Omental fat pad (tissue), 4 donors: ENCODE data around the gene RNF151. TPM values are rescaled to one million over a fixed set of nuclear protein-coding genes. Genes with fewer than 3 reads are reported as not detected.

ENCODE experiments used
- small RNA-seq: library from RNA; depleted of rRNA; stranded (forward); fragments of <200 nt; gene quantifications from one replicate; pipeline ENCODE3, GENCODE V24; 2016
- total RNA-seq, 4 donors: library from RNA; depleted of rRNA; stranded (reverse); fragments of >200 nt; gene quantifications; one replicate each; pipeline ENCODE4 v1.1.0, GENCODE V29; 2016

Gene RNF151
- total RNA-seq, 4 donors from 2014 or later, result not detected

Small RNAs within 50 kb of the gene (small RNA-seq; reads per million reads assigned to genes)
- gene AC005363.2 (not detected), gene RN7SL219P (not detected), gene SNORA10 (not detected), gene SNORA64 (not detected)

Other genes starting within 250 kb of the RNF151 start
- gene NME3, start 195.3 kb upstream of the RNF151 start, total RNA-seq, result 10 to 100 TPM; 51.4 to 83.2 (median 69.6) TPM
- gene EME2, start 194.0 kb upstream of the RNF151 start, total RNA-seq, result 10 to 100 TPM in 1 of 4 donors, 1 to 10 TPM in 3; 5.9 to 16.2 (median 7.1) TPM
- 10 to 100 TPM; 56.8 to 84.2 (median 78.6) TPM for gene MRPS34, start 193.7 kb upstream of the RNF151 start, total RNA-seq
- 10 to 100 TPM; 39.5 to 88.1 (median 50.7) TPM for gene SPSB3, start 184.3 kb upstream of the RNF151 start, total RNA-seq
- gene NUBP2, start 183.9 kb upstream of the RNF151 start, total RNA-seq, result 10 to 100 TPM; 49.2 to 85.9 (median 60.2) TPM
- gene IGFALS, start 173.2 kb upstream of the RNF151 start, total RNA-seq, result under 1 TPM in 2 of 4 donors, not detected in 2; 0.19 to 0.50 TPM
- gene HAGH, start 140.0 kb upstream of the RNF151 start, total RNA-seq, result 100 to 1,000 TPM in 1 of 4 donors, 10 to 100 TPM in 3; 69.8 to 130 (median 81.5) TPM
- 10 to 100 TPM; 32.3 to 46.3 (median 34.1) TPM for gene FAHD1, start 139.7 kb upstream of the RNF151 start, total RNA-seq
- 1 to 10 TPM in 1 of 4 donors, not detected in 3; 1.7 TPM for gene MEIOB, start 94.7 kb upstream of the RNF151 start, total RNA-seq
- gene HS3ST6, start 48.4 kb upstream of the RNF151 start, total RNA-seq, result not detected
- gene MSRB1, start 23.7 kb upstream of the RNF151 start, total RNA-seq, result 10 to 100 TPM in 3 of 4 donors, 1 to 10 TPM in 1; 9.6 to 64.0 (median 17.1) TPM
- not detected for gene RPL3L, start 12.2 kb upstream of the RNF151 start, total RNA-seq
- 100 to 1,000 TPM; 144 to 240 (median 183) TPM for gene NDUFB10, start 7.3 kb upstream of the RNF151 start, total RNA-seq
- 1,000 to 10,000 TPM; 1,362 to 1,656 (median 1,543) TPM for gene RPS2, start 2.0 kb upstream of the RNF151 start, total RNA-seq
- gene TBL3, start 5.2 kb downstream of the RNF151 start, total RNA-seq, result 10 to 100 TPM; 32.2 to 44.3 (median 34.3) TPM
- not detected for gene NOXO1, start 14.6 kb downstream of the RNF151 start, total RNA-seq
- 10 to 100 TPM; 11.9 to 18.4 (median 16.0) TPM for gene GFER, start 17.3 kb downstream of the RNF151 start, total RNA-seq
- 1 to 10 TPM in 1 of 4 donors, under 1 TPM in 1, not detected in 2; 0.28 to 1.6 TPM for gene SYNGR3, start 23.1 kb downstream of the RNF151 start, total RNA-seq
- gene ZNF598, start 43.0 kb downstream of the RNF151 start, total RNA-seq, result 10 to 100 TPM; 19.1 to 49.0 (median 24.3) TPM
- gene NPW, start 52.9 kb downstream of the RNF151 start, total RNA-seq, result under 1 TPM in 1 of 4 donors, not detected in 3; 0.48 TPM
- gene NHERF2, start 60.0 kb downstream of the RNF151 start, total RNA-seq, result 100 to 1,000 TPM in 2 of 4 donors, 10 to 100 TPM in 2; 52.8 to 166 (median 84.9) TPM
- 10 to 100 TPM in 3 of 4 donors, 1 to 10 TPM in 1; 7.1 to 18.1 (median 10.9) TPM for gene NTHL1, start 81.0 kb downstream of the RNF151 start, total RNA-seq
- 10 to 100 TPM; 30.0 to 59.4 (median 35.9) TPM for gene TSC2, start 81.1 kb downstream of the RNF151 start, total RNA-seq
- gene PKD1, start 169.0 kb downstream of the RNF151 start, total RNA-seq, result 100 to 1,000 TPM in 2 of 4 donors, 10 to 100 TPM in 2; 86.4 to 214 (median 121) TPM
- gene RAB26, start 181.8 kb downstream of the RNF151 start, total RNA-seq, result 1 to 10 TPM in 2 of 4 donors, under 1 TPM in 1, not detected in 1; 0.19 to 2.0 (median 1.1) TPM
- 10 to 100 TPM; 31.9 to 42.7 (median 34.3) TPM for gene TRAF7, start 188.9 kb downstream of the RNF151 start, total RNA-seq
- under 1 TPM; 0.12 to 0.19 (median 0.14) TPM for gene CASKIN1, start 229.7 kb downstream of the RNF151 start, total RNA-seq
- 10 to 100 TPM; 29.8 to 44.6 (median 34.6) TPM for gene MLST8, start 238.6 kb downstream of the RNF151 start, total RNA-seq
- gene BRICD5, start 244.0 kb downstream of the RNF151 start, total RNA-seq, result 10 to 100 TPM in 1 of 4 donors, 1 to 10 TPM in 3; 1.5 to 10.1 (median 4.3) TPM
- gene PGP, start 248.0 kb downstream of the RNF151 start, total RNA-seq, result 10 to 100 TPM in 1 of 4 donors, 1 to 10 TPM in 3; 8.1 to 10.4 (median 9.6) TPM